Endodermal cell (in vitro differentiated cells): Measurements from ENCODE around the gene SOS1. TPM values are rescaled to one million over a fixed set of nuclear protein-coding genes. Genes with fewer than 3 reads are reported as not detected.

Experiments
- DNase-seq: peaks from one replicate; pipeline ENCODE4 v3.0.0-alpha.2; 2017
- H3K27ac ChIP-seq: 2 replicates; pipeline ENCODE4 v1.5.1; 2013; ENCODE audit warnings: mild to moderate bottlenecking, low read depth, low read length, moderate library complexity
- H3K27me3 ChIP-seq: 2 replicates; pipeline ENCODE4 v1.6.1; 2013; ENCODE audit warnings: mild to moderate bottlenecking, low read length, moderate library complexity; ENCODE audit not compliant: insufficient read depth, control insufficient read depth, poor library complexity, severe bottlenecking
- H3K36me3 ChIP-seq: 2 replicates; pipeline ENCODE4 v1.7.0; 2013; ENCODE audit warnings: mild to moderate bottlenecking, low read length, moderate library complexity; ENCODE audit not compliant: control insufficient read depth, insufficient read depth
- H3K4me1 ChIP-seq: one replicate; pipeline ENCODE4 v1.7.0; 2013; ENCODE audit warnings: low read length; ENCODE audit not compliant: control insufficient read depth, insufficient read depth
- H3K4me3 ChIP-seq: 2 replicates; pipeline ENCODE4 v1.5.1; 2013; ENCODE audit warnings: mild to moderate bottlenecking, low read length, moderate library complexity
- H3K9ac ChIP-seq: 2 replicates; pipeline ENCODE4 v1.6.1; 2013; ENCODE audit warnings: mild to moderate bottlenecking, low read length, moderate library complexity; ENCODE audit not compliant: poor library complexity, severe bottlenecking; ENCODE audit errors: extremely low read depth
- H3K9me3 ChIP-seq: 2 replicates; pipeline ENCODE4 v1.6.1; 2013; ENCODE audit warnings: mild to moderate bottlenecking, low read length, moderate library complexity; ENCODE audit not compliant: control insufficient read depth
- H3K27ac Mint-ChIP-seq: 2 replicates; pipeline ENCODE4 v1.8.0; 2020; ENCODE audit warnings: mixed read lengths
- H3K27me3 Mint-ChIP-seq: 2 replicates; pipeline ENCODE4 v1.8.0; 2021; ENCODE audit warnings: mild to moderate bottlenecking, mixed read lengths; ENCODE audit not compliant: insufficient read depth
- H3K36me3 Mint-ChIP-seq: 2 replicates; pipeline ENCODE4 v1.8.0; 2020; ENCODE audit warnings: low read depth, mixed read lengths
- H3K4me1 Mint-ChIP-seq: 2 replicates; pipeline ENCODE4 v1.8.0; 2020; ENCODE audit warnings: mixed read lengths
- H3K4me3 Mint-ChIP-seq: 2 replicates; pipeline ENCODE4 v1.8.0; 2020; ENCODE audit warnings: mild to moderate bottlenecking, moderate library complexity, mixed read lengths
- H3K9me3 Mint-ChIP-seq: 2 replicates; pipeline ENCODE4 v1.8.0; 2020; ENCODE audit warnings: mild to moderate bottlenecking, mixed read lengths
- CTCF ChIP-seq: fragments of 200-600 bp; sonication (generic); conservative IDR thresholded peaks from 2 replicates; pipeline ENCODE4 v1.5.0; 2021; ENCODE audit warnings: antibody characterized with exemption, mild to moderate bottlenecking
- WGBS, 2 experiments: methylation state at CpG; one replicate each; pipeline versions ENCODE4 v1.1.5 to v1.1.7; 2013; ENCODE audit warnings: missing lambda C conversion rate in 2 of 2, mixed read lengths in 1 of 2; ENCODE audit not compliant: insufficient coverage in 1 of 2, insufficient read length in 1 of 2; 5-methylcytosine and 5-hydroxymethylcytosine counted together
- total RNA-seq, 2 donors: library from RNA; stranded (reverse); fragmentation: NEBNext Ultra II Directional in 1 of 2; extraction: Animal tissue kit (Norgen Biotek cat#: 25700) in 1 of 2; gene quantifications; 2 replicates in 1 of 2; 3 replicates in 1 of 2; pipeline ENCODE4 v1.2.1, GENCODE V29; 2021

The SOS1 gene
- total RNA-seq, 2 donors from 2014 or later = 34.0 to 39.0 TPM

GRCh38 chr2:39152504-39152903, 31.7 kb upstream of the SOS1 start:
- Histone ChIP-seq H3K4me3 (no peak overlapping the region), H3K36me3 (no peaks in the 10 kb centered on the region), H3K27ac (no peak overlapping the region), H3K4me1 (no peaks in the 10 kb centered on the region), H3K27me3 (no peaks in the 10 kb centered on the region), H3K9me3 (no peaks in the 10 kb centered on the region), H3K9ac (no peak overlapping the region)
- H3K9me3 Mint-ChIP-seq = no peaks in the 10 kb centered on the region
- H3K27ac Mint-ChIP-seq = no peak overlapping the region
- no peak for TF ChIP-seq CTCF
- H3K4me3 Mint-ChIP-seq = no peak overlapping the region
- no peaks in the 10 kb centered on the region for H3K4me1 Mint-ChIP-seq
- H3K27me3 Mint-ChIP-seq = no peaks in the 10 kb centered on the region
- no peak for DNase-seq
- H3K36me3 Mint-ChIP-seq = no peaks in the 10 kb centered on the region
- 100% methylated on average over 1 of the region's 2 CpGs; no CpG with 5 or more reads in 1 of the 2 experiments for WGBS, 2 experiments

DNA sequence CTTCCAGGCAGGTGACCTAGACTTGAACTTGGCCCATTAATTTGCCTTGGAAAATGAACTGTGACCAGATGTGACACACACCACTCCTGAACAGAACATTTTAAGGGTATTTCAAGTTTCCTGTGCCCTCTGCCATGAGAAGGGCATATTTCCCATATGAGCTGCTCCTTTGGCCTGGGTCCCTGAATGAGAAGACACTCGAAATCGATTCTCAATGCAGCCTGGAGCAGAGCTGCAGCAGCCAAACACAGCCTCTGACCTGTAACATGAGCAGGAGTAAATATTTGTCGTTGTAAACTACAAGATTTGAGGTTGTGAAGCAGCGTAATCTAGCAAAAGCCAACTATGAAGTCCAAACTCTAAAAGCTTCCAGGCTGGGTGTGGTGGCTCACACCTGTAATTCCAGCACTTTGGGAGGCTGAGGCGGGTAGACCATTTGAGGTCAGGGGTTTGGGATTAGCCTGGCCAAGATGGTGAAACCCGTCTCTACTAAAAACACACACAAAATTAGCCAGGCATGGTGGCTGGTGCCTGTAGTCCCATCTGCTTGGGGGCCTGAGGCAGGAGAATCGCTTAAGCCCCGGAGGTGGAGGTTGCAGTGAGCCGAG, 30.1 kb upstream of the SOS1 start:
- H3K36me3 Mint-ChIP-seq = no peaks in the 10 kb centered on the region
- H3K9me3 ChIP-seq = no peaks in the 10 kb centered on the region
- no peak overlapping the region for H3K27ac ChIP-seq
- no peak overlapping the region for H3K4me3 Mint-ChIP-seq
- no peak for DNase-seq
- no peaks in the 10 kb centered on the region for H3K4me1 Mint-ChIP-seq
- H3K27ac Mint-ChIP-seq = no peak overlapping the region
- H3K9ac ChIP-seq = no peak overlapping the region
- H3K27me3 Mint-ChIP-seq = no peaks in the 10 kb centered on the region
- H3K36me3 ChIP-seq = no peaks in the 10 kb centered on the region
- no peaks in the 10 kb centered on the region for H3K9me3 Mint-ChIP-seq
- no peak for TF ChIP-seq CTCF
- 77 to 84% methylated on average over 6 to 9 of the region's 9 CpGs for WGBS, 2 experiments
- H3K4me1 ChIP-seq = no peaks in the 10 kb centered on the region
- H3K27me3 ChIP-seq = no peaks in the 10 kb centered on the region
- H3K4me3 ChIP-seq = no peak overlapping the region

DNA sequence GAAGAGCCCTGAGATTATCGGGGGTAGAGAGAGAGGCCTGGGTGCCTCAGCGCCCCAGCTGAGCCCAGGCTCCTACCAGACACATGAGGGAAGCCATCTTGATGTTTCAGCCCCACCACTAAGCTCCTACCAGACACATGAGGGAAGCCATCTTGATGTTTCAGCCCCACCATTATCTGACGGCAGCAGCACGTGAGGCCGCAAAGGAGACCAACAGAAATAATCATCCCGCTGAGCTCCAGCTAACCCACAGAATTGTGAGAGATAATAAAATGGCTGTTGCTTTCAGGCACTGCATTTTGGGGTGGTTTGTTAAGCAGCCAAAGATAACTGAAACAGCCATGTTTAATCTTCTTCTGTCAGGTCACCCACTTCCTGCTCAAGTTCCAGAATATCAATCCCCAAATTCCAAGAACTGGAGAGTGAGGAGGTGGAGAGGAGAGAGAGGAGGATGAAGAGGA, 29.3 kb upstream of the SOS1 start:
- no peaks in the 10 kb centered on the region for H3K9me3 Mint-ChIP-seq
- no peaks in the 10 kb centered on the region for H3K27me3 Mint-ChIP-seq
- Histone ChIP-seq H3K4me3 (no peak overlapping the region), H3K9ac (no peak overlapping the region), H3K9me3 (no peaks in the 10 kb centered on the region), H3K36me3 (no peaks in the 10 kb centered on the region), H3K27me3 (no peaks in the 10 kb centered on the region), H3K27ac (no peak overlapping the region), H3K4me1 (no peaks in the 10 kb centered on the region)
- H3K36me3 Mint-ChIP-seq = no peaks in the 10 kb centered on the region
- TF ChIP-seq CTCF = no peak
- H3K27ac Mint-ChIP-seq = no peak overlapping the region
- WGBS, 2 experiments = 94 to 100% methylated on average over 2 to 6 of the region's 6 CpGs
- no peak for DNase-seq
- no peaks in the 10 kb centered on the region for H3K4me1 Mint-ChIP-seq
- no peak overlapping the region for H3K4me3 Mint-ChIP-seq
